ENCODE results near the gene CCNG2. TPM values are rescaled to one million over a fixed set of nuclear protein-coding genes. Genes with fewer than 3 reads are reported as not detected.
"Not testable (repeated sequence)": the region's sequence is repeated elsewhere in the genome, so short reads cannot be mapped to it uniquely, and the experiment has no call there.

CCNG2 gene
- polyA plus RNA-seq (2012; ENCODE audit: insufficient read depth, insufficient read length), result 44.0 TPM

DNA sequence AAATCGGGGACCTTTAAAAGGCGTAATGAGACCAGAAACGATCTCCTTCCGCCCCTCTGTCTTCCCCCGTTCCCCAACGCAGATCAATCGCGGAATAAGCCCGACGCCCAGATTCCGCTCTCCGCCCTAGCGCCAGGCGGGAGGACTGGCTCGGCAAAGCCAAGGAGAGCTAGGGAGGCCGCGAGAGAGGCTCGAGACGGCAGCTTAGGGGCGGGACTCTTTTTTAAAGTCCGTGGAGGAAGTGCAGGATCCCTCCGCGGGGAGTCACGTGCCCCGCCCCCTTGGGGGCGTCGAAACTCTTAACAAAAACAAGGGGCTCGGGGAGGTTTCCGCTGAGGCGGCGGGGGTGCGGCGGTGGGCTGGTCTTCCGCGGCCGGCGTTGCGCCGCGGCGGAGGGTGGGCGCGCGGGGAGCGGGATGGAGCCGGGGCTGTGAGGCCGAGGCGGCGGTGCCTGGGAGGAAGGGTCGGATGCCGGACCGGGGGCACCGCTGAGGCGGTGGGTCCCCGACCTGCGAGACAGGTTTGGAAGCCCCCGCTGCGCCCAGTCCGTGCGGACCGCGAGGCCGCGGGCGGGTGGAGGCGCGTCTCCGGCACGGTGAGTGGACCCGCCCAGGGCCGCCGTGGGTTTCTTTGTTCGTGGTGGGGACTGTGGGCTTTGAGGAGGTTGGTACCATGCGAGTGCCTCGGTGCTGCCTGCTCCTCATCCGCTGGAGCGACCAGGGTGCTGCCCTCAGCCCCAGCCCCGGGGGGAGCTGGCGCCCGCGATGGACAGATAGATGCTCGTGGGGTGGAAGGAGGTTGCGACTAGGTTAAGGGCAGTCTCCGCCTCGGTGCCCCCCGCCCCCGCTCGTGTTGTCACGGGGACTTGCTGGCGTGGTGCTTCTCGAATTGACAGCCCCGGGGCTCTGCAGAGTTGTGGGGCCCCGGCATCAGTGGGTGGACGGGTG lies at the start of gene CCNG2:
Gene CCNG2, plus strand, starts transcription at position 296 of the 947 bp plus-strand sequence. CDS start 1,326 bp downstream, outside the sequence.
- DNase-seq (ENCODE audit: low read depth, low spot score), result peak; percentile 97
- H3K4me3 ChIP-seq (ENCODE audit: low read length), result peak within 1 kb of the TSS; percentile 90

GRCh38 chr4:77110730-77111129 lies 46.3 kb upstream of the CCNG2 start:
- H3K4me3 ChIP-seq (ENCODE audit: low read length), result no peak overlapping the region
- DNase-seq (ENCODE audit: low read depth, low spot score), result no peak

DNA sequence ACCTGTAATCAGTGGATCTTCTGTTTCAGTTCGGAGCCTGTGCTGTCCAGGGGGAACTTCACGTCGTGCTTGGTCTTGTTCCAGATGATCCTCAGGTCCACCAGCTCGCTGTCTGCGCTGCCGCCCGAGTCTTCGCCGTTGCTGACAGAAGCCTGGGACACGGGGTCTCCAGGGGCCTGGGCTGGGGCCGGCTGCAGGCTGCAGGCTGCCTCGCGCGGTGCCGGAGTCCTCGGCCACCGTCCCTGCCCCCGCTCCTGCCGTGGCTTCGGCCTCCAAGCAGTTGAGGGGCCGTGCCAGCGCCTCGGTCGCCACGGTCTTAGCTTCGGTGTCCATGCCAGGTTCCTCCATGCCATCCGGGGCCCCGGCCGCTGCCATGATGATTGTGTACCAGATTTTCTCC lies 43.9 kb upstream of the CCNG2 start:
- DNase-seq (ENCODE audit: low read depth, low spot score), result no peak
- H3K4me3 ChIP-seq (ENCODE audit: low read length), result no peak overlapping the region

- H3K4me3 ChIP-seq (ENCODE audit: low read length), result no peak overlapping the region
- DNase-seq (ENCODE audit: low read depth, low spot score), result no peak
These were observed 39.3 kb upstream of the CCNG2 start for GRCh38 chr4:77117721-77118120.

- H3K4me3 ChIP-seq (ENCODE audit: low read length), result no peak overlapping the region
- DNase-seq (ENCODE audit: low read depth, low spot score), result no peak
These were observed 36.0 kb upstream of the CCNG2 start for GRCh38 chr4:77120886-77121508.

GRCh38 chr4:77121736-77122240 lies 35.2 kb upstream of the CCNG2 start:
- H3K4me3 ChIP-seq (ENCODE audit: low read length), result no peak overlapping the region
- DNase-seq (ENCODE audit: low read depth, low spot score), result no peak

DNA sequence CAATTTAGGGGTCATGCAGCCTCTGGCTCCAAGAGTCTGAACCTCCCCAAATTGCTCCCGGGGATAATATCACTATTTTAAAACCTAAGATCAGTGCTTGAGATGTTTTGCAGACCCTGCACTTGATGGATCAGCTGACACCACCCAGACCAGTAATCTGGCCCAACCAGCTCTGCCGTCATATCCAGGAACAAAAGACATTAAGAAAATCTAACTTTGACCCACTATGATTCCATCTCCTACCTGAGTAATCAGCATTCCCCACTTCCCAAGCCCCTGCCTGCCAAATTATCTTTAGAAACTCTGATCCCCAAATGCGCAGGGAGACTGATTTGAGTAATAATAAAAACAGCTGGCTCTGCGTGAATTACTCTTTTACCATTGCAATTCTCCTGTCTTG lies 34.4 kb upstream of the CCNG2 start:
- H3K4me3 ChIP-seq (ENCODE audit: low read length), result no peak overlapping the region
- no peak for DNase-seq (ENCODE audit: low read depth, low spot score)

- no peak overlapping the region for H3K4me3 ChIP-seq (ENCODE audit: low read length)
These were observed 33.6 kb upstream of the CCNG2 start for GRCh38 chr4:77123411-77123810.

DNA sequence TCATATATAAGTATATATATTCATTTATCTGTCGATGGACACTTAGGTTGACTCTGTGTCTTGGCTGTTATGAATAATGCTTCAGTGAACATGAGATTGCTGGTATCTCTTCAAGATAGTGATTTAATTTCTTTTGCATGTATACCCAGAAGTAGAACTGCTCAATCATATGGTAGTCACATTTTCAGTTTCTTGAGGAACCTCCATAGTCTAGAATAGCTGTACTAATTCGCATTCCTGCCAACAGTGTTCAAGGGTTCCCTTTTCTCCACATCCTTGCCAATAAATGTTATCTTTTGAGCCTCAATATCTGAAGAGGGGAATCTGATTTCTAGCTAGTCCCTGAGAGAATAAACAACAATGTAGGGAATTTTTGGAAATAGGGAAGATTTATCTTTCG lies 32.4 kb upstream of the CCNG2 start:
- H3K4me3 ChIP-seq (ENCODE audit: low read length), result no peak overlapping the region
- DNase-seq (ENCODE audit: low read depth, low spot score), result no peak

More at GRCh38 chr4:77123411-77123810, 33.6 kb upstream of the CCNG2 start:
- no peak for DNase-seq (ENCODE audit: low read depth, low spot score)

- DNase-seq (ENCODE audit: low read depth, low spot score), result no peak
- H3K4me3 ChIP-seq (ENCODE audit: low read length), result no peak overlapping the region
These were observed 31.0 kb upstream of the CCNG2 start for GRCh38 chr4:77125961-77126360.

- no peak overlapping the region for H3K4me3 ChIP-seq (ENCODE audit: low read length)
These were observed 30.2 kb upstream of the CCNG2 start for GRCh38 chr4:77126809-77127208.

DNA sequence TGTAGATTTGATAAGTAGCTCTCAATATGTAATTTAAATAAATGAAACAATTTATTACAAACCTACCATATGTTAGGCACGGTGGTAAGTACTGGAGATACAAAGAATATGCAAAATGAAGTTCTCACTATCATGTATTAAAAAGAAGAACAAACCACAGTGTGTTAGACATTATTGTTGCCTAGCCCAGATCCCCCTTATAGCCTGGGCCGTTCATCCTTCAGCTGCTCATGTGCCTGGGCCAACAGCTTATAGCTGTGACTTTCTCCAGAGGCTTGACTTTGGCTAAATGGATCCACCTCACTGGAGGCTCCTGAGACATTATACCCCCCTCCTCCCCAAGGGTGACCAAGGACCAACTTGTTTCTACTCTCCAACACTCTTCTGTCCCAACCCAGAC lies 29.8 kb upstream of the CCNG2 start:
- no peak overlapping the region for H3K4me3 ChIP-seq (ENCODE audit: low read length)
- no peak for DNase-seq (ENCODE audit: low read depth, low spot score)

More at GRCh38 chr4:77126809-77127208, 30.2 kb upstream of the CCNG2 start:
- DNase-seq (ENCODE audit: low read depth, low spot score), result peak; percentile 53

GRCh38 chr4:77127837-77128621 lies 29.0 kb upstream of the CCNG2 start:
- no peak overlapping the region for H3K4me3 ChIP-seq (ENCODE audit: low read length)
- no peak for DNase-seq (ENCODE audit: low read depth, low spot score)

DNA sequence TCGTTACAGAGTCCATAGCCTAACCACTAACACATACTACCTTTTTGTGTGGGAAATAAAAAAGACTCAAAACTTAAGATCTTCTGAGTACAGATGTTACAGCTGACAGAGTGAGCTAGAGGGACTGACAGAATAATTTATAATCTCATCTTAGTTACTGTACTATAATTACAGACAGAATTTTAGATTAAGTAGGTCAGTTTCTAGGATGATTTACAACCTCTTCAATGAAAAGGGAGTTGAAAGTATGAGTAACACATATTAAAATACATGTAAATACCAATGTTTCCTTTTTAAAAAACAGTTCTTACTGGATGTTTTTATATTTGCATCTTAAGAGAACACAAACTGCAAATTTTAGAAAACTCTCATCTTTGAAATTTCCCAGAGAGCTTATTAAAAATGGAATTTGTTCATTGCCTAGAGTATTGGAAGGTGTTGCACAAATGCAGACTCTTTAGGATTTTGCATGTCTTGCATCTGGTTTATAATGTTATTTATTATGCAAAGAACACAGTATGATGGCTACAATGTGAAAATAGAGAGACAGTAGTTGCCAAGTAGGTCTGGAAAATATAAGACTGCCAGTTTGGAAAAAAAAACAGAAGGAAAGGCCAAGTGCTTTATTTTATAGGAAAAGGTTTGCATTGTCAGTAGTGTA lies 24.2 kb upstream of the CCNG2 start:
- no peak overlapping the region for H3K4me3 ChIP-seq (ENCODE audit: low read length)
- no peak for DNase-seq (ENCODE audit: low read depth, low spot score)

GRCh38 chr4:77137448-77137847 lies 19.6 kb upstream of the CCNG2 start:
- H3K4me3 ChIP-seq (ENCODE audit: low read length); DNase-seq (ENCODE audit: low read depth, low spot score): not testable (repeated sequence)

GRCh38 chr4:77141964-77142645 lies 14.9 kb upstream of the CCNG2 start:
- no peak for DNase-seq (ENCODE audit: low read depth, low spot score)
- no peak overlapping the region for H3K4me3 ChIP-seq (ENCODE audit: low read length)

GRCh38 chr4:77142646-77143028 lies 14.4 kb upstream of the CCNG2 start:
- no peak overlapping the region for H3K4me3 ChIP-seq (ENCODE audit: low read length)
- DNase-seq (ENCODE audit: low read depth, low spot score), result no peak

GRCh38 chr4:77143091-77143490 lies 13.9 kb upstream of the CCNG2 start:
- DNase-seq (ENCODE audit: low read depth, low spot score), result no peak
- no peak overlapping the region for H3K4me3 ChIP-seq (ENCODE audit: low read length)
